Measurements from ENCODE around the gene TDRD12. TPM values are rescaled to one million over a fixed set of nuclear protein-coding genes. Genes with fewer than 3 reads are reported as not detected.
"Not testable (repeated sequence)": the region's sequence is repeated elsewhere in the genome, so short reads cannot be mapped to it uniquely, and the experiment has no call there.

Gene TDRD12
- total RNA-seq, 4 donors from 2014 or later, result 0.13 to 1.7 (median 1.2) TPM; not detected in 1

- no peaks in the 10 kb centered on the region for H3K36me3 ChIP-seq
- H3K9me3 ChIP-seq, result no peaks in the 10 kb centered on the region
- H3K27me3 ChIP-seq, result peaks cover 15% of the 10 kb centered on the region
- no peak overlapping the region for H3K27ac ChIP-seq
- H3K4me3 ChIP-seq, result no peak overlapping the region
- no peaks in the 10 kb centered on the region for H3K4me1 ChIP-seq
- 100% methylated on average over 4 of the region's 12 CpGs; no CpG with 5 or more reads in 1 of the 2 donors for WGBS, 2 donors (ENCODE audit: low coverage in 1 of 2)
- no peak for ATAC-seq
- TF ChIP-seq POLR2AphosphoS5 (IDR thresholded peaks at IDR 0.05) (no peak), CTCF (IDR thresholded peaks at IDR 0.05) (no peak), EP300 (IDR thresholded peaks at IDR 0.05) (no peak), POLR2A (IDR thresholded peaks at IDR 0.05) (no peak)
These were observed 147.1 kb downstream of the TDRD12 start for GRCh38 chr19:32866564-32867265.

GRCh38 chr19:32867436-32867835, 147.9 kb downstream of the TDRD12 start:
- H3K27me3 ChIP-seq, result peaks cover 15% of the 10 kb centered on the region
- not testable (repeated sequence) for ATAC-seq, H3K4me3 ChIP-seq, H3K4me1 ChIP-seq, H3K9me3 ChIP-seq, H3K36me3 ChIP-seq, H3K27ac ChIP-seq
- WGBS, 2 donors (ENCODE audit: low coverage in 1 of 2), result 95 to 100% methylated on average over 1 to 7 of the region's 9 CpGs

- H3K9me3 ChIP-seq, result no peaks in the 10 kb centered on the region
- H3K4me3 ChIP-seq, result no peak overlapping the region
- H3K4me1 ChIP-seq, result no peaks in the 10 kb centered on the region
- no peak for ATAC-seq
- no peak for TF ChIP-seq POLR2AphosphoS5 (IDR thresholded peaks at IDR 0.05)
- no peak for TF ChIP-seq POLR2A (IDR thresholded peaks at IDR 0.05)
- TF ChIP-seq EP300 (IDR thresholded peaks at IDR 0.05), result no peak
- no peak for TF ChIP-seq CTCF (IDR thresholded peaks at IDR 0.05)
- WGBS, 2 donors (ENCODE audit: low coverage in 1 of 2), result 76 to 80% methylated on average over 11 to 13 of the region's 19 CpGs
- no peaks in the 10 kb centered on the region for H3K36me3 ChIP-seq
- no peak overlapping the region for H3K27ac ChIP-seq
- H3K27me3 ChIP-seq, result peaks cover 14% of the 10 kb centered on the region
These were observed 148.8 kb downstream of the TDRD12 start for GRCh38 chr19:32868206-32868950.

DNA sequence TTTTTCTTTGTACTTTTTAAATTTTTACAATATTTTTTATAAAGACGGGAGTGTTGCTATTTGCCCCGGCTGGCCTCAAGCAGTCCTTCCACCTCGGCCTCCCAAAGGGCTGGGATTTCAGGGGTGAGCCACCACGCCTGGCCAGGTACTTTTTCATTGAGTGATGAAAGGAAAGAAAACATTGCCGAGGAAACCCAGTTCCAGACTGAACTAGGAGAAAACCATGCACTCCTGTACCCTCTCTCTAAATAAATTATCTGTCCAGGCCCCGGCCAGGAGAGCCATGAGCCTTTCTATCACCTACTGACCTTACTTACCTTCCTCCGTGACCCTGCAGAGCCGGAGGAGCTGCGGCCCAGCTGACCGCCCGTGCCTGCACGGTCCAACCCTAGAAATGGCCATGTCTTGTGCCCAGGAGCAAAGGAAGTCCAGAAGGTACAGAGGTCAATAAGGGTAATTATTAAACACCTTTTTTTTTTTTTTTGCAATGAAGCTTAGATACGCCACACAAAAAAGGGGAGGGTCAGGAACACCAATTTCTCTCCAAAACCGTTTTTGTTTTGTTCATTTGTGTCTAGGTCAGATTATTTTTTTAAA, 149.9 kb downstream of the TDRD12 start, which contains the start of gene SLC7A9:
Gene SLC7A9 (minus strand): TSS at position 399 of the 597 bp plus-strand sequence. CDS start 1,233 bp downstream, outside the sequence.
- no peaks in the 10 kb centered on the region for H3K36me3 ChIP-seq

More for the DNA sequence above, 149.9 kb downstream of the TDRD12 start, which contains the start of gene SLC7A9:
- Histone ChIP-seq H3K9me3 (no peaks in the 10 kb centered on the region), H3K4me3 (no peak within 1 kb of the TSS), H3K27ac (no peak within 1 kb of the TSS), H3K4me1 (no peaks in the 10 kb centered on the region), H3K27me3 (peaks cover 3% of the 10 kb centered on the region)
- ATAC-seq, result no peak
- WGBS, 2 donors (ENCODE audit: low coverage in 1 of 2), result 66 to 74% methylated on average over 11 to 13 of the region's 14 CpGs
- TF ChIP-seq POLR2AphosphoS5 (IDR thresholded peaks at IDR 0.05), result no peak
- no peak for TF ChIP-seq EP300 (IDR thresholded peaks at IDR 0.05)
- TF ChIP-seq CTCF (IDR thresholded peaks at IDR 0.05), result no peak
- TF ChIP-seq POLR2A (IDR thresholded peaks at IDR 0.05), result no peak
